OCI-LY7 (cell line): ENCODE data around the gene MCAT. TPM values are rescaled to one million over a fixed set of nuclear protein-coding genes. Genes with fewer than 3 reads are reported as not detected.

ENCODE experiments used
- BruUV-seq: library from RNA; stranded (reverse); fragments of 400-500 nt; replicated peaks from 2 replicates; lab custom pipeline; 2021; lab: Mats Ljungman, UMichigan
- CTCF ChIA-PET: fragments of 300-600 bp; sonication (Branson Sonifier 250); formaldehyde crosslinking; loops from one replicate; lab custom pipeline; 2022; ENCODE audit warnings: antibody characterized with exemption; ENCODE audit not compliant: unreplicated experiment; lab: Charles Lee
- POLR2A ChIA-PET: fragments of 300-600 bp; sonication (Branson Sonifier 250); formaldehyde crosslinking; loops from one replicate; lab custom pipeline; 2022; ENCODE audit warnings: antibody characterized with exemption; lab: Charles Lee
- DNase-seq: peaks from one replicate; pipeline ENCODE4 v3.0.0-alpha.2; 2015; ENCODE audit warnings: low spot score
- H2AFZ ChIP-seq: fragments of 200-600 bp; sonication (generic), shearing (Covaris generic); 2 replicates; pipeline ENCODE4 v1.6.1; 2014; ENCODE audit warnings: mild to moderate bottlenecking, antibody characterized with exemption, low read length, moderate library complexity
- H3K27ac ChIP-seq: fragments of 200-600 bp; sonication (generic); 2 replicates; pipeline ENCODE4 v1.5.1; 2014; ENCODE audit warnings: mixed run types, low read depth, mild to moderate bottlenecking, moderate library complexity, low read length, inconsistent platforms; ENCODE audit not compliant: poor library complexity, severe bottlenecking
- H3K36me3 ChIP-seq: fragments of 200-600 bp; sonication (generic); 2 replicates; pipeline ENCODE4 v1.6.1; 2014; ENCODE audit warnings: mild to moderate bottlenecking, antibody characterized with exemption, low read length, moderate library complexity, mixed read lengths; ENCODE audit not compliant: insufficient read depth
- H3K4me1 ChIP-seq: fragments of 200-600 bp; sonication (generic); 2 replicates; pipeline ENCODE4 v1.5.1; 2014; ENCODE audit warnings: mild to moderate bottlenecking, low read length; ENCODE audit not compliant: insufficient read depth, poor library complexity, severe bottlenecking
- H3K4me2 ChIP-seq: fragments of 200-600 bp; sonication (generic); 2 replicates; pipeline ENCODE4 v1.6.1; 2014; ENCODE audit warnings: mild to moderate bottlenecking, low read length
- H3K4me3 ChIP-seq: fragments of 200-600 bp; sonication (generic); 2 replicates; pipeline ENCODE4 v1.5.1; 2014; ENCODE audit warnings: mild to moderate bottlenecking, low read depth, low read length; ENCODE audit not compliant: poor library complexity, severe bottlenecking
- H3K79me2 ChIP-seq: fragments of 200-600 bp; sonication (generic); 2 replicates; pipeline ENCODE4 v1.6.1; 2016; ENCODE audit warnings: low read depth, mild to moderate bottlenecking, low read length, moderate library complexity, mixed read lengths; ENCODE audit not compliant: insufficient read depth
- H3K9me2 ChIP-seq: fragments of 200-600 bp; sonication (generic); 2 replicates; pipeline ENCODE4 v1.6.1; 2016; ENCODE audit warnings: mild to moderate bottlenecking, low read length, mixed read lengths; ENCODE audit not compliant: insufficient read depth
- H3K9me3 ChIP-seq: fragments of 200-600 bp; sonication (generic); 2 replicates; pipeline ENCODE4 v1.6.1; 2014; ENCODE audit warnings: mild to moderate bottlenecking, mixed run types, low read length, mixed read lengths
- H4K20me1 ChIP-seq: fragments of 200-600 bp; sonication (generic); 2 replicates; pipeline ENCODE4 v1.6.1; 2014; ENCODE audit warnings: mild to moderate bottlenecking, antibody characterized with exemption, low read length, moderate library complexity, mixed read lengths; ENCODE audit not compliant: insufficient read depth
- EZH2phosphoT487 ChIP-seq: fragments of 200-600 bp; sonication (generic); IDR thresholded peaks from 2 replicates; pipeline ENCODE4 v1.6.1; 2018; ENCODE audit warnings: low read depth, borderline replicate concordance, mild to moderate bottlenecking, mixed run types, antibody characterized with exemption, low read length, moderate library complexity, mixed read lengths
- intact Hi-C: fragments of 100-400 bp; cut with micrococcal nuclease; formaldehyde crosslinking; loops from one replicate; pipeline ENCODE4 v1.10.0; 2022; ENCODE audit not compliant: unreplicated experiment
- total RNA-seq, 2 experiments: library from RNA; depleted of rRNA in 1 of 2; stranded (reverse); fragments of >200 nt in 1 of 2; shearing (Covaris generic) in 1 of 2; gene quantifications; 2 replicates each; pipeline ENCODE4 v1.2.3, GENCODE V29; 2014 to 2022
- TF ChIP-seq, protein P1 (sequence below): fragments of 200-600 bp; sonication (generic); conservative IDR thresholded peaks from 2 replicates; pipeline ENCODE4 v1.5.1; 2014; ENCODE audit warnings: mild to moderate bottlenecking, antibody characterized with exemption, low read length, moderate library complexity, mixed read lengths

The MCAT gene
- total RNA-seq, 2 experiments from 2014 or later = 30.6 to 33.2 TPM

DNA sequence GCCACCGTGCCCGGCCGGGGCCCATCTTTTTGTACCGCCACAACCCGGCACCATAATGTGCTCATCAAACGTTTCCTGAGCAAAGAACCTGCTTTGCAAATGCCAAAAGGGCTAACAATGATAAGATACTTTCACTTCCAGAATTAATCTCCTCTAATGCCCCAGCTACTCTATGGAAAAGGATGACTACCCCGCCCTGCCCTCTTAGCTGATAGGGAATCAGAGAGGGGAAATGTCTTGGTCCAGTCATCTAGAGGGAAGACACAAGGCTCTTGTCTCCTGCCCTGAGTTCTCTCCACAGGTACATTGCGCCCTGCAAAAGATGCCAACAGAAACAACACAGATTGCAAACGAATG is 54.6 kb downstream of the MCAT start:
- H3K4me1 ChIP-seq = peaks cover 16% of the 10 kb centered on the region
- H3K27ac ChIP-seq = peak overlapping the region; percentile 48
- DNase-seq = no peak
- peak overlapping the region; percentile 92 for H2AFZ ChIP-seq
- no TSS peak for BruUV-seq
- CTCF ChIA-PET = interaction anchor here (0.5 kb wide), 1 partner anchor 464 kb away, joined by 3 read pairs; no protein-coding TSS in a partner anchor
- peak overlapping the region; percentile 75 for H3K4me3 ChIP-seq
- no peaks in the 10 kb centered on the region for H3K9me2 ChIP-seq
- H3K79me2 ChIP-seq = no peaks in the 10 kb centered on the region
- POLR2A ChIA-PET = no interaction called here
- no peaks in the 10 kb centered on the region for H4K20me1 ChIP-seq
- no peak for TF ChIP-seq EZH2phosphoT487
- TF ChIP-seq, protein P1, sequence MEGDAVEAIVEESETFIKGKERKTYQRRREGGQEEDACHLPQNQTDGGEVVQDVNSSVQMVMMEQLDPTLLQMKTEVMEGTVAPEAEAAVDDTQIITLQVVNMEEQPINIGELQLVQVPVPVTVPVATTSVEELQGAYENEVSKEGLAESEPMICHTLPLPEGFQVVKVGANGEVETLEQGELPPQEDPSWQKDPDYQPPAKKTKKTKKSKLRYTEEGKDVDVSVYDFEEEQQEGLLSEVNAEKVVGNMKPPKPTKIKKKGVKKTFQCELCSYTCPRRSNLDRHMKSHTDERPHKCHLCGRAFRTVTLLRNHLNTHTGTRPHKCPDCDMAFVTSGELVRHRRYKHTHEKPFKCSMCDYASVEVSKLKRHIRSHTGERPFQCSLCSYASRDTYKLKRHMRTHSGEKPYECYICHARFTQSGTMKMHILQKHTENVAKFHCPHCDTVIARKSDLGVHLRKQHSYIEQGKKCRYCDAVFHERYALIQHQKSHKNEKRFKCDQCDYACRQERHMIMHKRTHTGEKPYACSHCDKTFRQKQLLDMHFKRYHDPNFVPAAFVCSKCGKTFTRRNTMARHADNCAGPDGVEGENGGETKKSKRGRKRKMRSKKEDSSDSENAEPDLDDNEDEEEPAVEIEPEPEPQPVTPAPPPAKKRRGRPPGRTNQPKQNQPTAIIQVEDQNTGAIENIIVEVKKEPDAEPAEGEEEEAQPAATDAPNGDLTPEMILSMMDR = no peak
- H3K4me2 ChIP-seq = peak overlapping the region; percentile 85
- H3K9me3 ChIP-seq = no peaks in the 10 kb centered on the region
- H3K36me3 ChIP-seq = peaks cover 4% of the 10 kb centered on the region; the same call in 1 of the 2 replicates
- intact Hi-C loops = loop anchor here (2.0 to 5.0 kb wide), 2 partner anchors 22 to 231 kb away; partner anchors contain the start of genes ARFGAP3 and BIK

DNA sequence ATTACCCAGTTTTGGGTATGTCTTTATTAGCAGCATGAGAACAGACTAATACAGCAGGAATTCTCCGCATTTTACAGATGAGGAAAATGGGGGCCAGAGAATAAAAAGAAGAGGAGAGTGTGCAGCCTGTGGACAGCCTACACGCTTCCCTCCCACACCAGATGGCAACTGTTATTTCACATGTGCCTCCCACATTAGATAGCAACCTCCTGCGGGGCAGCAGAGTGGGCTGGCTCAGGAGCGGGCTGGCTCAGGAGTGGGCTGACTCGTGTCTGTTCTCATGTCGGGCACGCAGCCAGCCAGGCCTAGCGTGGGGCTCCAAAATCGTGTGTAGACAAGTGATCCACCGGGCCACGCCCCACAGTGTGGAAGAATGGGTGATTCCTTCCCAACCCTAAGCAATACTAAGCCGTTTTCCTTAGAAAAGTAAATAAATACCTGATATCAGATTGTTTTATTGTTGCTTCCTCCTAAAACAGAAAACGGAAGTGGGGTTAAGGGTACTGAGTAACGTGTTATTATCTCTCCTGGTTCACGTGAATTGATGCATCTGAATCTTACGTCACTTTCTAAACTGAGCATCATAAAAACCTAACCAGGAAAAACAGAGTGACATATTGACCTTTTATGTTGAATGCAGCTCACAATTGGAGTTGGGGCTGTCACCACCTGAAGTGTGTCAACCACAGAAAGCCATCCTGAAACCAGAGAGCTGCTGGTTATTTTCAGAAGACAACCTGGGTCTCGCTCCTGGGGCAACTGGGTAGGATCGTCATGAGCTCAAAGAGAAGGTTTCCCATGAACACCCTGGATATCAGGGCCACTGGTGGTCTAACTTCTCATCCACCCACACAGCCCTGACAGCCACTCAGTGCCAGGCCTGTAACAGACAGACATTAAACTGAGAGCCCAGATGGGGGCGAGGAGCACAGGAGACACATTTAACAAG is 57.3 kb downstream of the MCAT start:
- CTCF ChIA-PET = no interaction called here

More for the DNA sequence above, 57.3 kb downstream of the MCAT start:
- Histone ChIP-seq H3K4me3 (no peak overlapping the region), H3K79me2 (no peaks in the 10 kb centered on the region), H4K20me1 (no peaks in the 10 kb centered on the region), H3K36me3 (peaks cover 4% of the 10 kb centered on the region; the same call in 1 of the 2 replicates), H2AFZ (no peak overlapping the region), H3K27ac (no peak overlapping the region), H3K9me2 (no peaks in the 10 kb centered on the region), H3K4me2 (no peak overlapping the region), H3K9me3 (no peaks in the 10 kb centered on the region), H3K4me1 (peaks cover 10% of the 10 kb centered on the region)
- TF ChIP-seq, protein P1 = no peak
- TF ChIP-seq EZH2phosphoT487 = no peak
- DNase-seq = no peak
- intact Hi-C loops = loop anchor here (5.0 kb wide), 1 partner anchor 229 kb away; the partner anchor contains the start of gene ARFGAP3
- BruUV-seq = no TSS peak
- POLR2A ChIA-PET = interaction anchor here (0.6 kb wide), 2 partner anchors 22 to 71 kb away, joined by 3 to 4 read pairs; partner anchors contain the start of gene PACSIN2

Other genes starting within 250 kb of the MCAT start
- gene PACSIN2, start 128.2 kb downstream of the MCAT start, total RNA-seq (2014; rRNA removed; shearing (Covaris generic)) = 25.4 and 29.6 TPM in 2 replicates
- gene PACSIN2, start 128.2 kb downstream of the MCAT start, total RNA-seq (2022) = 38.5 and 41.7 TPM in 2 replicates
- gene TTLL1, start 54.0 kb downstream of the MCAT start, total RNA-seq (2014; rRNA removed; shearing (Covaris generic)) = 5.5 and 5.8 TPM in 2 replicates
- 7.1 and 9.9 TPM in 2 replicates for gene TTLL1, start 54.0 kb downstream of the MCAT start, total RNA-seq (2022)
- 104 and 143 TPM in 2 replicates for gene BIK, start 32.6 kb downstream of the MCAT start, total RNA-seq (2014; rRNA removed; shearing (Covaris generic))
- gene BIK, start 32.6 kb downstream of the MCAT start, total RNA-seq (2022) = 67.6 and 88.4 TPM in 2 replicates
- 47.1 and 59.6 TPM in 2 replicates for gene TSPO, start 8.2 kb upstream of the MCAT start, total RNA-seq (2014; rRNA removed; shearing (Covaris generic))
- 55.5 and 69.9 TPM in 2 replicates for gene TSPO, start 8.2 kb upstream of the MCAT start, total RNA-seq (2022)
- gene TTLL12, start 43.7 kb upstream of the MCAT start, total RNA-seq (2014; rRNA removed; shearing (Covaris generic)) = 66.7 and 71.5 TPM in 2 replicates
- gene TTLL12, start 43.7 kb upstream of the MCAT start, total RNA-seq (2022) = 62.6 and 66.5 TPM in 2 replicates
- gene SCUBE1, start 200.0 kb upstream of the MCAT start, total RNA-seq (2014; rRNA removed; shearing (Covaris generic)) = not detected in 2 replicates
- not detected in 2 replicates for gene SCUBE1, start 200.0 kb upstream of the MCAT start, total RNA-seq (2022)